Stimulated activated memory B cell treated with anti-CD40 and anti-IgM and Interleukin-4, amounts not matched to agents 10 μg/mL and 1 μg/mL and 100 μg/mL, for 72 hours (primary cell): ENCODE data around the gene RGS19.
A peak's percentile ranks its signal among the peaks of the same experiment; 100 is the strongest.

Source experiments
- ATAC-seq: fragments of 150-1000 bp; cut with Tn5 transposase; 2 replicates; pipeline ENCODE4 v1.10.0; 2021
- H3K27ac Mint-ChIP-seq: one replicate; pipeline ENCODE4 v1.8.0; 2022; ENCODE audit warnings: mild to moderate bottlenecking, mixed read lengths
- H3K27me3 Mint-ChIP-seq: one replicate; pipeline ENCODE4 v1.8.0; 2022; ENCODE audit warnings: mixed read lengths
- H3K36me3 Mint-ChIP-seq: one replicate; pipeline ENCODE4 v1.8.0; 2022; ENCODE audit warnings: mixed read lengths
- H3K4me1 Mint-ChIP-seq: one replicate; pipeline ENCODE4 v1.8.0; 2022; ENCODE audit warnings: mixed read lengths
- H3K4me3 Mint-ChIP-seq: one replicate; pipeline ENCODE4 v1.8.0; 2022; ENCODE audit warnings: mild to moderate bottlenecking, moderate library complexity, mixed read lengths
- H3K9me3 Mint-ChIP-seq: one replicate; pipeline ENCODE4 v1.8.0; 2022; ENCODE audit warnings: mixed read lengths

The RGS19 gene

GRCh38 chr20:64102647-64103354 is 23.5 kb upstream of the RGS19 start:
- Mint-ChIP-seq H3K36me3 (peaks cover 6% of the 10 kb centered on the region), H3K4me1 (peaks cover 66% of the 10 kb centered on the region), H3K27ac (peak overlapping the region; percentile 84), H3K9me3 (no peaks in the 10 kb centered on the region), H3K27me3 (no peaks in the 10 kb centered on the region), H3K4me3 (peak overlapping the region; percentile 88)
- no peak for ATAC-seq

GRCh38 chr20:64101731-64102621 is 22.7 kb upstream of the RGS19 start:
- H3K36me3 Mint-ChIP-seq = peaks cover 8% of the 10 kb centered on the region
- no peaks in the 10 kb centered on the region for H3K27me3 Mint-ChIP-seq
- peaks cover under 1% of the 10 kb centered on the region for H3K9me3 Mint-ChIP-seq
- peaks cover 60% of the 10 kb centered on the region for H3K4me1 Mint-ChIP-seq
- peak overlapping the region; percentile 84 for H3K27ac Mint-ChIP-seq
- H3K4me3 Mint-ChIP-seq = peak overlapping the region; percentile 88
- peak; percentile 58 for ATAC-seq

- peak overlapping the region; percentile 88 for H3K4me3 Mint-ChIP-seq
- peaks cover 61% of the 10 kb centered on the region for H3K4me1 Mint-ChIP-seq
- ATAC-seq = no peak
- H3K27ac Mint-ChIP-seq = peak overlapping the region; percentile 84
- H3K27me3 Mint-ChIP-seq = no peaks in the 10 kb centered on the region
- peaks cover 15% of the 10 kb centered on the region for H3K36me3 Mint-ChIP-seq
- H3K9me3 Mint-ChIP-seq = peaks cover 6% of the 10 kb centered on the region
Measured at GRCh38 chr20:64100946-64101688, 21.8 kb upstream of the RGS19 start.

GRCh38 chr20:64100566-64100888 is 21.2 kb upstream of the RGS19 start:
- Mint-ChIP-seq H3K27ac (peak overlapping the region; percentile 84), H3K36me3 (peaks cover 15% of the 10 kb centered on the region), H3K27me3 (no peaks in the 10 kb centered on the region), H3K9me3 (peaks cover 6% of the 10 kb centered on the region), H3K4me3 (peak overlapping the region; percentile 32), H3K4me1 (peaks cover 63% of the 10 kb centered on the region)
- peak; percentile 26 for ATAC-seq

GRCh38 chr20:64099880-64100565 is 20.7 kb upstream of the RGS19 start:
- H3K36me3 Mint-ChIP-seq = peaks cover 15% of the 10 kb centered on the region
- H3K27me3 Mint-ChIP-seq = no peaks in the 10 kb centered on the region
- H3K4me3 Mint-ChIP-seq = peak overlapping the region; percentile 49
- H3K4me1 Mint-ChIP-seq = peaks cover 67% of the 10 kb centered on the region
- peak; percentile 94 for ATAC-seq
- peak overlapping the region; percentile 84 for H3K27ac Mint-ChIP-seq
- peaks cover 6% of the 10 kb centered on the region for H3K9me3 Mint-ChIP-seq

GRCh38 chr20:64099086-64099786 is 19.9 kb upstream of the RGS19 start:
- Mint-ChIP-seq H3K27ac (peak overlapping the region; percentile 84), H3K27me3 (no peaks in the 10 kb centered on the region), H3K4me3 (no peak overlapping the region), H3K4me1 (peaks cover 67% of the 10 kb centered on the region), H3K36me3 (peaks cover 15% of the 10 kb centered on the region), H3K9me3 (peaks cover 6% of the 10 kb centered on the region)
- no peak for ATAC-seq

- Mint-ChIP-seq H3K36me3 (peaks cover 15% of the 10 kb centered on the region), H3K27ac (no peak overlapping the region), H3K9me3 (peaks cover 6% of the 10 kb centered on the region), H3K4me1 (peaks cover 63% of the 10 kb centered on the region), H3K27me3 (no peaks in the 10 kb centered on the region), H3K4me3 (no peak overlapping the region)
- ATAC-seq = no peak
Measured at GRCh38 chr20:64098471-64099013, 19.2 kb upstream of the RGS19 start.

GRCh38 chr20:64096535-64096934 is 17.2 kb upstream of the RGS19 start:
- Mint-ChIP-seq H3K4me3 (no peak overlapping the region), H3K27ac (no peak overlapping the region)

GRCh38 chr20:64095927-64096326 is 16.6 kb upstream of the RGS19 start:
- Mint-ChIP-seq H3K36me3 (peaks cover 15% of the 10 kb centered on the region), H3K4me1 (peaks cover 62% of the 10 kb centered on the region), H3K4me3 (no peak overlapping the region), H3K27me3 (no peaks in the 10 kb centered on the region), H3K9me3 (peaks cover 6% of the 10 kb centered on the region), H3K27ac (peak overlapping the region; percentile 9)
- no peak for ATAC-seq

More at GRCh38 chr20:64096535-64096934, 17.2 kb upstream of the RGS19 start:
- Mint-ChIP-seq H3K9me3 (peaks cover 6% of the 10 kb centered on the region), H3K4me1 (peaks cover 66% of the 10 kb centered on the region), H3K27me3 (no peaks in the 10 kb centered on the region), H3K36me3 (peaks cover 15% of the 10 kb centered on the region)
- no peak for ATAC-seq

- ATAC-seq = no peak
- H3K27me3 Mint-ChIP-seq = no peaks in the 10 kb centered on the region
- H3K4me3 Mint-ChIP-seq = no peak overlapping the region
- peak overlapping the region; percentile 9 for H3K27ac Mint-ChIP-seq
- H3K9me3 Mint-ChIP-seq = peaks cover 6% of the 10 kb centered on the region
- H3K4me1 Mint-ChIP-seq = peaks cover 57% of the 10 kb centered on the region
- H3K36me3 Mint-ChIP-seq = peaks cover 15% of the 10 kb centered on the region
Measured at GRCh38 chr20:64095455-64095854, 16.1 kb upstream of the RGS19 start.

- no peak for ATAC-seq
- no peak overlapping the region for H3K4me3 Mint-ChIP-seq
- peak overlapping the region; percentile 72 for H3K27ac Mint-ChIP-seq
- H3K4me1 Mint-ChIP-seq = peaks cover 49% of the 10 kb centered on the region
- H3K9me3 Mint-ChIP-seq = peaks cover 6% of the 10 kb centered on the region
- H3K27me3 Mint-ChIP-seq = no peaks in the 10 kb centered on the region
- H3K36me3 Mint-ChIP-seq = peaks cover 11% of the 10 kb centered on the region
Measured at GRCh38 chr20:64093013-64093503, 13.7 kb upstream of the RGS19 start.

- Mint-ChIP-seq H3K4me1 (peaks cover 49% of the 10 kb centered on the region), H3K9me3 (peaks cover 9% of the 10 kb centered on the region), H3K27ac (no peak overlapping the region), H3K4me3 (no peak overlapping the region), H3K36me3 (peaks cover 9% of the 10 kb centered on the region), H3K27me3 (no peaks in the 10 kb centered on the region)
- ATAC-seq = peak; percentile 28
Measured at GRCh38 chr20:64092258-64093012, 13.1 kb upstream of the RGS19 start.

GRCh38 chr20:64091770-64092169 is 12.5 kb upstream of the RGS19 start:
- H3K27me3 Mint-ChIP-seq = no peaks in the 10 kb centered on the region
- ATAC-seq = peak; percentile 20
- H3K4me1 Mint-ChIP-seq = peaks cover 45% of the 10 kb centered on the region
- H3K36me3 Mint-ChIP-seq = peaks cover 6% of the 10 kb centered on the region
- no peak overlapping the region for H3K27ac Mint-ChIP-seq
- H3K9me3 Mint-ChIP-seq = peaks cover 7% of the 10 kb centered on the region
- H3K4me3 Mint-ChIP-seq = no peak overlapping the region
